Esophagus muscularis mucosa (tissue), 4 donors: Measurements from ENCODE around the gene PROS1. TPM values are rescaled to one million over a fixed set of nuclear protein-coding genes. Genes with fewer than 3 reads are reported as not detected.
"Not testable (repeated sequence)": the region's sequence is repeated elsewhere in the genome, so short reads cannot be mapped to it uniquely, and the experiment has no call there.

ENCODE experiments used
- DNase-seq: peaks from one replicate; pipeline ENCODE4 v3.0.0-alpha.2; 2017; ENCODE audit errors: extremely low spot score
- H3K27ac ChIP-seq, 4 donors: fragments of 200-600 bp; sonication (generic); replicated peaks in 1 of 4; 1 replicate in 3 of 4; 2 replicates in 1 of 4; pipeline ENCODE4 v1.5.1; 2016 to 2019; ENCODE audit warnings: mild to moderate bottlenecking in 1 of 4
- H3K27me3 ChIP-seq, 4 donors: fragments of 200-600 bp; sonication (generic); one replicate each; pipeline versions ENCODE4 v1.5.1 to v1.6.0; 2016 to 2019
- H3K36me3 ChIP-seq, 4 donors: fragments of 200-600 bp; sonication (generic); one replicate each; pipeline ENCODE4 v1.5.1; 2016 to 2019
- H3K4me1 ChIP-seq, 4 donors: fragments of 200-600 bp; sonication (generic); one replicate each; pipeline ENCODE4 v1.5.1; 2016 to 2019
- H3K4me3 ChIP-seq, 4 donors: fragments of 200-600 bp; sonication (generic); 1 replicate in 2 of 4; 2 replicates in 2 of 4; pipeline ENCODE4 v1.5.1; 2016 to 2019; ENCODE audit warnings: mild to moderate bottlenecking in 4 of 4, moderate library complexity in 1 of 4
- H3K9me3 ChIP-seq, 4 donors: fragments of 200-600 bp; sonication (generic); 1 replicate in 3 of 4; 2 replicates in 1 of 4; pipeline ENCODE4 v1.5.1; 2016 to 2019
- EP300 ChIP-seq: sonication (generic); formaldehyde crosslinking; IDR thresholded peaks from one replicate; pipeline ENCODE4 v1.6.1; 2017; ENCODE audit warnings: antibody characterized with exemption
- POLR2A ChIP-seq: fragments of 450-650 bp; IDR thresholded peaks from one replicate; pipeline ENCODE4 v1.6.1; 2017; ENCODE audit warnings: antibody characterized with exemption, moderate library complexity, mild to moderate bottlenecking, low read depth
- POLR2AphosphoS5 ChIP-seq, 2 donors: sonication (generic); formaldehyde crosslinking; IDR thresholded peaks; one replicate each; pipeline ENCODE4 v1.6.1; 2017; ENCODE audit warnings: antibody characterized with exemption in 2 of 2
- WGBS: methylation state at CpG from one replicate; pipeline ENCODE4 v1.1.5; 2018; 5-methylcytosine and 5-hydroxymethylcytosine counted together
- intact Hi-C: fragments of 100-400 bp; cut with DNase I; formaldehyde crosslinking; loops from one replicate; pipeline ENCODE4 v1.15.1; 2023
- small RNA-seq, 3 donors: library from RNA; depleted of rRNA; stranded (forward); fragments of <200 nt; gene quantifications; one replicate each; pipeline ENCODE3, GENCODE V24; 2016
- total RNA-seq, 4 donors: library from RNA; depleted of rRNA; stranded (reverse); fragments of >200 nt; gene quantifications; one replicate each; pipeline versions ENCODE4 v1.1.0 to v1.2.1, GENCODE V29; 2016
- TF ChIP-seq, protein P1 (sequence below), 3 experiments: fragments of 200-600 bp in 2 of 3; fragments of 450-650 bp in 1 of 3; sonication (generic) in 2 of 3; IDR thresholded peaks; one replicate each; pipeline ENCODE4 v1.5.1; 2017 to 2019; ENCODE audit warnings: antibody characterized with exemption in 3 of 3, mild to moderate bottlenecking in 2 of 3, moderate library complexity in 1 of 3

Gene PROS1
- total RNA-seq, 4 donors from 2014 or later: 32.4 to 45.6 (median 40.7) TPM

DNA sequence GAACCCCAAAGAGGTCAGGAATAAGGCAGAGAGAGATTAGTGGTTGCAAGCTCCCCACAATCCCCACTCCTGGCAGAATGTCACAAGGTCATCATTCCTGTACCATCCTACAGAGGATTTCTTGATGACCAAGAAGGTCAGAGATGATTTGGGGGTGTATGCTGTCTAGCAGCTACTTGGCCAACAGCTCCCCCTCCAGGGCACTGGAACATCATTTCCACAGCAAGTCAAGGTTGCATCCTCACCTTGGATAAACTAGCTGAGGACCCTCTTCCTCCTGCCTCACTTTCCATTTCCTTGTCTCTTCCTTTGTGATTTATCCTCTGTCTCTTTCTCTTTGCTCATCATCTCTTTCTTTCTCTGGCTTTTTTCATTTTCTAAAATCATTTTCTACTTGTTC is 106.3 kb downstream of the PROS1 start:
- H3K9me3 ChIP-seq: no peaks in the 10 kb centered on the region
- no peak for DNase-seq
- no peaks in the 10 kb centered on the region for H3K36me3 ChIP-seq
- no peak for TF ChIP-seq POLR2A
- no peak for TF ChIP-seq POLR2AphosphoS5 (IDR thresholded peaks at IDR 0.05)
- H3K27me3 ChIP-seq: no peaks in the 10 kb centered on the region
- intact Hi-C loops: loop anchor here (10.0 kb wide), 1 partner anchor 57 kb away; no protein-coding TSS in a partner anchor
- H3K4me3 ChIP-seq: no peak overlapping the region
- no peak overlapping the region for H3K27ac ChIP-seq
- H3K4me1 ChIP-seq: no peaks in the 10 kb centered on the region

DNA sequence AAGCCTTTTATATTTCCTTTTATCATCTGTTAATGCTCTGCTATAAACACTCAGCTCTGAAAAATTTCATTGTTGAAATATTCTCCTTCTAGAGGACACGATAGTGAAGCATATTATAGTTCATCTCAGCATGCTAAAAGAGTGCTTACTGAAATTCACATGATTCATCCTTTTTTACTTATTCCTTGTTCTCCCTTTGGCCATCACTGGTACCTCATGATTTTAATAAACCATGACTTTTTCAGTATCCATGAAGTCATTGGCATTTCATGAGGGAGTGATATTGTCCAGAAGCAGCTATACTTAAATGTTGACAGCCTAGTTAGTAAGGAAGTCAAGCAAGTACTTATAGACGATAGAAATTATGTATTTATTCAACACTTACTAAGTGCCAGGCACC is 112.7 kb downstream of the PROS1 start:
- DNase-seq: no peak
- no peaks in the 10 kb centered on the region for H3K27me3 ChIP-seq
- H3K27ac ChIP-seq: no peak overlapping the region
- H3K9me3 ChIP-seq: no peaks in the 10 kb centered on the region
- no peak for TF ChIP-seq EP300
- TF ChIP-seq, protein P1, sequence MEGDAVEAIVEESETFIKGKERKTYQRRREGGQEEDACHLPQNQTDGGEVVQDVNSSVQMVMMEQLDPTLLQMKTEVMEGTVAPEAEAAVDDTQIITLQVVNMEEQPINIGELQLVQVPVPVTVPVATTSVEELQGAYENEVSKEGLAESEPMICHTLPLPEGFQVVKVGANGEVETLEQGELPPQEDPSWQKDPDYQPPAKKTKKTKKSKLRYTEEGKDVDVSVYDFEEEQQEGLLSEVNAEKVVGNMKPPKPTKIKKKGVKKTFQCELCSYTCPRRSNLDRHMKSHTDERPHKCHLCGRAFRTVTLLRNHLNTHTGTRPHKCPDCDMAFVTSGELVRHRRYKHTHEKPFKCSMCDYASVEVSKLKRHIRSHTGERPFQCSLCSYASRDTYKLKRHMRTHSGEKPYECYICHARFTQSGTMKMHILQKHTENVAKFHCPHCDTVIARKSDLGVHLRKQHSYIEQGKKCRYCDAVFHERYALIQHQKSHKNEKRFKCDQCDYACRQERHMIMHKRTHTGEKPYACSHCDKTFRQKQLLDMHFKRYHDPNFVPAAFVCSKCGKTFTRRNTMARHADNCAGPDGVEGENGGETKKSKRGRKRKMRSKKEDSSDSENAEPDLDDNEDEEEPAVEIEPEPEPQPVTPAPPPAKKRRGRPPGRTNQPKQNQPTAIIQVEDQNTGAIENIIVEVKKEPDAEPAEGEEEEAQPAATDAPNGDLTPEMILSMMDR (IDR thresholded peaks at IDR 0.05): no peak
- no peak for TF ChIP-seq POLR2A
- TF ChIP-seq POLR2AphosphoS5 (IDR thresholded peaks at IDR 0.05): no peak
- no peak overlapping the region for H3K4me3 ChIP-seq
- H3K36me3 ChIP-seq: no peaks in the 10 kb centered on the region
- intact Hi-C loops: loop anchor here (10.0 kb wide), 1 partner anchor 64 kb away; no protein-coding TSS in a partner anchor
- H3K4me1 ChIP-seq: no peaks in the 10 kb centered on the region
- WGBS: 51% methylated on average over 2 of the region's 2 CpGs

DNA sequence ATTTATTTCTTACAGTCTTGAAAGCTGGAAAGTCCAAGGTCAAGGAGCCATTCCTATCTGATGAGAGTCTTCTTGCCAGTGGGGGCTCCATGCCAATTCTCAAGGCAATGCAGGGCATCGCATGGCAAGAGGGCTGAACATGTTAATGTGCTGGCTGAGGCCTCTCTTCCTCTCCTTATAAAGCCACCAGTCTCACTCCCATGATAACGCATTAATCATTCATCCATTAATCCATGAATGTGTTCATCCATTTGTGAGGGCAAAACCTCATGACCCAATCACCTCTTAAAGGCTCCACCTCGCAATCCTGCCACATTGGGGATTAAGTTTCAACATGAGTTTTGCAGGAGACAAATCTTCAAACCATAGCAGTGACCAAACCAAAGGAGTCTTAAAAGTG is 118.3 kb downstream of the PROS1 start:
- WGBS: 84% methylated on average over 3 of the region's 3 CpGs

DNA sequence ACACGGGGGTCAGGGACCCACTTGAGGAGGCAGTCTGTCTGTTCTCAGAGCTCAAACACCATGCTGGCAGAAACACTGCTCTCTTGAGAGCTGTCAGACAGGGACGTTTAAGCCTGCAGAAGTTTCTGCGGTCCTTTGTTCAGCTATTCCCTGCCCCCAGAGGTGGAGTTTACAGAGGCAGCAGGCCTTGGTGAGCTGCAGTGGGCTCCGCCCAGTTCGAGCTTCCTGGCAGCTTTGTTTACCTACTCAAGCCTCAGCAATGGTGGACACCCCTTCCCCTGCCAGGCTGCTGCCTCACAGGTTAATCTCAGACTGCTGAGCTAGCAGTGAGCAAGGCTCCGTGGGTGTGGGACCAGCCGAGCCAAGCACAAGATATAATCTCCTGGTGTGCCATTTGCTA is 121.5 kb downstream of the PROS1 start:
- intact Hi-C loops, H3K27me3 ChIP-seq, H3K4me3 ChIP-seq, DNase-seq, H3K4me1 ChIP-seq, H3K9me3 ChIP-seq, H3K36me3 ChIP-seq, H3K27ac ChIP-seq: not testable (repeated sequence)
- WGBS: 85% methylated on average over 4 of the region's 7 CpGs

More for the DNA sequence above, 118.3 kb downstream of the PROS1 start:
- H3K4me3 ChIP-seq: no peak overlapping the region
- no peaks in the 10 kb centered on the region for H3K36me3 ChIP-seq
- no peaks in the 10 kb centered on the region for H3K27me3 ChIP-seq
- DNase-seq: no peak
- no peaks in the 10 kb centered on the region for H3K4me1 ChIP-seq
- no peak overlapping the region for H3K27ac ChIP-seq
- TF ChIP-seq POLR2AphosphoS5 (IDR thresholded peaks at IDR 0.05) (no peak), POLR2A (no peak), EP300 (no peak)
- TF ChIP-seq, protein P1 (IDR thresholded peaks at IDR 0.05): no peak
- H3K9me3 ChIP-seq: no peaks in the 10 kb centered on the region
- intact Hi-C loops: no loop called here

DNA sequence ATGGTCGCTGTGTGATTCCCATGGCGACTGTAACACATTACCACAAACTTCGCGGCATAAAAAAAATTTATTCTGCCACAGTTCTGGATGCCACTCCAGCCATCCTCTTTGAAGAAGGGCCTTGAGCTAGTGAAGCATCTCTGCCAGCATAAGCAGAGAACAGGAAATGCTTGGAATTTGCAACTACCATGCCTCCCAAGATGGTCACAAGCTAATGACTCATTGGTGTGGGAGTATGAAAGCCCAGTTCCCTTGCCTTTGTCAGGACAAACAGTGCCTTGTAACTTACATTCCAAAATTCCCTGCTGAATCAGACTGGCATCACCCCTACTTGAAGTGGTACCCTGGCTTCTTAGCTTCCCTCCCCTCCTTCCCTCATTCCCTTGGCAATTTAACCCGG is 129.7 kb downstream of the PROS1 start:
- intact Hi-C loops: no loop called here
- no peaks in the 10 kb centered on the region for H3K9me3 ChIP-seq
- TF ChIP-seq POLR2AphosphoS5 (IDR thresholded peaks at IDR 0.05): peak; percentile 46 to 49
- TF ChIP-seq EP300: no peak
- no peaks in the 10 kb centered on the region for H3K27me3 ChIP-seq
- no peaks in the 10 kb centered on the region for H3K36me3 ChIP-seq
- 67% methylated on average over 5 of the region's 5 CpGs for WGBS
- H3K27ac ChIP-seq: no peak overlapping the region
- peaks cover 0 to 14% (median 4%) of the 10 kb centered on the region in 4 donors for H3K4me1 ChIP-seq
- no peak overlapping the region for H3K4me3 ChIP-seq
- DNase-seq: no peak

DNA sequence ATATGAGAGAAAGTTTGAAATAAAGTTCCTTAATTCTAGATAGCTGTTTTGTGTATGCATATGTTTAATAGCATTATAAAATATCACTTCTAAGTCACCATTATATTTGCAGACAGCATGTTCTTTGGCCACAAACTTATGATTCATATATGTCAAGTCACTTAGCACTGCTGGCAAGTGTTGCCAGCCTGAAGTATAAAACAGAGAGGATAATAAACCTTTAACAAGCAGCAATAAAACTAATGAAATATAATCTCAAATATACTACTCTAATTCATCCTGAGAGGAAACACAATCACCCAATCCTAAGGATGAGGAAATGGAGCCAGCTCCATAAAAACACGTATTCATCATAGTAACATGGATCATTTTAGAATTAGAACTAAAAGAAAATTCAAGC is 134.5 kb downstream of the PROS1 start:
- WGBS: 57% methylated on average over 1 of the region's 1 CpG
- H3K27ac ChIP-seq, H3K9me3 ChIP-seq, H3K4me3 ChIP-seq, DNase-seq, H3K27me3 ChIP-seq, intact Hi-C loops, H3K4me1 ChIP-seq, H3K36me3 ChIP-seq: not testable (repeated sequence)

Small RNA genes lying within 50 kb of the gene (small RNA-seq; reads per million reads assigned to genes)
- gene RF00019: 0 reads per million in 3 donors
- gene RNU6-488P: 0 reads per million in 3 donors
- gene RNU6-511P: 0 reads per million in 3 donors

Other genes with a start within 250 kb of the PROS1 start
- gene ARL13B, start 6.3 kb upstream of the PROS1 start, total RNA-seq: 10 to 100 TPM; 11.8 to 17.0 (median 14.6) TPM
- not detected for gene STX19, start 54.7 kb upstream of the PROS1 start, total RNA-seq
- gene DHFR2, start 89.0 kb upstream of the PROS1 start, total RNA-seq: 1 to 10 TPM; 3.3 to 5.9 (median 4.8) TPM
- 10 to 100 TPM in 1 of 4 donors, 1 to 10 TPM in 3; 7.4 to 11.9 (median 8.0) TPM for gene NSUN3, start 89.2 kb upstream of the PROS1 start, total RNA-seq